Putamen (tissue), 1 donor: ENCODE measurements around the gene CBLN3.
"Not testable (repeated sequence)": the region's sequence is repeated elsewhere in the genome, so short reads cannot be mapped to it uniquely, and the experiment has no call there.

Source experiments
- DNase-seq: peaks from one replicate; pipeline ENCODE4 v3.0.0-alpha.2; 2016; ENCODE audit warnings: low spot score

CBLN3 gene

GRCh38 chr14:24429395-24430142 is at the start of gene CBLN3, which contains the start of gene KHNYN:
CBLN3 (minus strand) TSS chr14:24429668; CDS start chr14:24429054, 614 bp downstream.
KHNYN (plus strand) TSS chr14:24429954; CDS start chr14:24430731, 777 bp downstream.
- DNase-seq: peak; percentile 85

GRCh38 chr14:24475261-24475660 is 45.8 kb upstream of the CBLN3 start:
- DNase-seq: no peak

GRCh38 chr14:24473211-24473610 is 43.7 kb upstream of the CBLN3 start:
- DNase-seq: no peak

- not testable (repeated sequence) for DNase-seq
These were observed 41.0 kb upstream of the CBLN3 start for GRCh38 chr14:24470450-24470849.

- no peak for DNase-seq
These were observed 36.3 kb upstream of the CBLN3 start for GRCh38 chr14:24465805-24466204.

- no peak for DNase-seq
These were observed 35.9 kb upstream of the CBLN3 start for GRCh38 chr14:24465368-24465767.

GRCh38 chr14:24463884-24464785 is 34.7 kb upstream of the CBLN3 start:
- no peak for DNase-seq

- no peak for DNase-seq
These were observed 33.8 kb upstream of the CBLN3 start for GRCh38 chr14:24463017-24463883.

- DNase-seq: no peak
These were observed 31.9 kb upstream of the CBLN3 start for GRCh38 chr14:24461336-24461735.

GRCh38 chr14:24459331-24459730 is 29.9 kb upstream of the CBLN3 start:
- no peak for DNase-seq

GRCh38 chr14:24458736-24459135 is 29.3 kb upstream of the CBLN3 start:
- no peak for DNase-seq

GRCh38 chr14:24456980-24457379 is 27.5 kb upstream of the CBLN3 start:
- DNase-seq: no peak

GRCh38 chr14:24450828-24451227 is 21.4 kb upstream of the CBLN3 start:
- DNase-seq: not testable (repeated sequence)

- no peak for DNase-seq
These were observed 13.7 kb upstream of the CBLN3 start for GRCh38 chr14:24443053-24443665.

GRCh38 chr14:24442240-24443052 is 13.0 kb upstream of the CBLN3 start, which contains the start of gene SDR39U1:
SDR39U1 (minus strand) TSS chr14:24442776; CDS start chr14:24442769, 7 bp downstream.
- DNase-seq: peak; percentile 99

GRCh38 chr14:24441904-24442239 is 12.4 kb upstream of the CBLN3 start:
- DNase-seq: no peak

- no peak for DNase-seq
These were observed 12.0 kb upstream of the CBLN3 start for GRCh38 chr14:24441485-24441884.

- DNase-seq: no peak
These were observed 11.3 kb upstream of the CBLN3 start for GRCh38 chr14:24440606-24441399.

GRCh38 chr14:24439830-24440605 is 10.6 kb upstream of the CBLN3 start:
- DNase-seq: no peak
